ENCODE data around the gene HOXA9. TPM values are rescaled to one million over a fixed set of nuclear protein-coding genes. Genes with fewer than 3 reads are reported as not detected.

Gene HOXA9
- total RNA-seq, 1 donor from 2014 or later: 1.2 TPM

DNA sequence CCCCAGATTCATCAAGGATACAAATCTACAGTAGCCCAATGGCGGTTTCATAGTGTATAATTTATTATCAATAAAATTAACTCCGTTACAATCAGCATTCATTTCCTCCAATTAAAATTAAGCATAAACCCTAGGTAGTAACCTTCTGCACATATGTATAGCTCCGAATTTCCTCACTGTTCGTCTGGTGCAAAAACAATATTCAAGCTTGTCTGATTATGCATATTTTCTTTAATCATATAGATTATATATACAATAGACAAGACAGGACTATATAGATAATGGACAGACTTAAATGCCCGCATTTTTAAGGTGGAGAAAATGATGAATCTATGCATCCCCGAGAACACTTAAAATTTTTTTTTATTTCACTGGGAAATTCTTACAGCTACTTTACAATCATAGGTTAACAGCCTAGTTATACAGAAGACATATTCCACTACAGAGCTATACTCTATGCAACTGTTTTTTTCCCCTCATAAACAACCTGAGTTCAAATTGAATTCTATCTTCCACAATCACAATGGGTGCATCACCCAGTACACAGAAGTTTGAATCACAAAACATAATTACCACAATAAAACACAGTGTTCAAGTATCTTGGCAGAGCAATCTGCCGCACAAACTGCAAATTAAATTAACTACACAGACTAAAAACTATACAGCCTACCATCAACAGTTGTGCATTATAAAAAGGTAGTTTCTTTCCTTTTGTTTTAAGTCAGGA lies 2.6 kb downstream of the HOXA9 start:
- Histone ChIP-seq H3K36me3 (no peaks in the 10 kb centered on the region), H3K4me3 (no peak overlapping the region), H3K27ac (no peak overlapping the region), H3K9me3 (no peaks in the 10 kb centered on the region), H3K4me1 (peaks cover 29% of the 10 kb centered on the region), H3K27me3 (peaks cover 93% of the 10 kb centered on the region)
- intact Hi-C loops (cut with DNase I): loop anchor here (10.0 kb wide), 2 partner anchors 1268 to 1298 kb away; no protein-coding TSS in a partner anchor
- DNase-seq (no peak), ATAC-seq (no peak)
- TF ChIP-seq, protein P1, sequence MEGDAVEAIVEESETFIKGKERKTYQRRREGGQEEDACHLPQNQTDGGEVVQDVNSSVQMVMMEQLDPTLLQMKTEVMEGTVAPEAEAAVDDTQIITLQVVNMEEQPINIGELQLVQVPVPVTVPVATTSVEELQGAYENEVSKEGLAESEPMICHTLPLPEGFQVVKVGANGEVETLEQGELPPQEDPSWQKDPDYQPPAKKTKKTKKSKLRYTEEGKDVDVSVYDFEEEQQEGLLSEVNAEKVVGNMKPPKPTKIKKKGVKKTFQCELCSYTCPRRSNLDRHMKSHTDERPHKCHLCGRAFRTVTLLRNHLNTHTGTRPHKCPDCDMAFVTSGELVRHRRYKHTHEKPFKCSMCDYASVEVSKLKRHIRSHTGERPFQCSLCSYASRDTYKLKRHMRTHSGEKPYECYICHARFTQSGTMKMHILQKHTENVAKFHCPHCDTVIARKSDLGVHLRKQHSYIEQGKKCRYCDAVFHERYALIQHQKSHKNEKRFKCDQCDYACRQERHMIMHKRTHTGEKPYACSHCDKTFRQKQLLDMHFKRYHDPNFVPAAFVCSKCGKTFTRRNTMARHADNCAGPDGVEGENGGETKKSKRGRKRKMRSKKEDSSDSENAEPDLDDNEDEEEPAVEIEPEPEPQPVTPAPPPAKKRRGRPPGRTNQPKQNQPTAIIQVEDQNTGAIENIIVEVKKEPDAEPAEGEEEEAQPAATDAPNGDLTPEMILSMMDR (IDR thresholded peaks at IDR 0.05): no peak

DNA sequence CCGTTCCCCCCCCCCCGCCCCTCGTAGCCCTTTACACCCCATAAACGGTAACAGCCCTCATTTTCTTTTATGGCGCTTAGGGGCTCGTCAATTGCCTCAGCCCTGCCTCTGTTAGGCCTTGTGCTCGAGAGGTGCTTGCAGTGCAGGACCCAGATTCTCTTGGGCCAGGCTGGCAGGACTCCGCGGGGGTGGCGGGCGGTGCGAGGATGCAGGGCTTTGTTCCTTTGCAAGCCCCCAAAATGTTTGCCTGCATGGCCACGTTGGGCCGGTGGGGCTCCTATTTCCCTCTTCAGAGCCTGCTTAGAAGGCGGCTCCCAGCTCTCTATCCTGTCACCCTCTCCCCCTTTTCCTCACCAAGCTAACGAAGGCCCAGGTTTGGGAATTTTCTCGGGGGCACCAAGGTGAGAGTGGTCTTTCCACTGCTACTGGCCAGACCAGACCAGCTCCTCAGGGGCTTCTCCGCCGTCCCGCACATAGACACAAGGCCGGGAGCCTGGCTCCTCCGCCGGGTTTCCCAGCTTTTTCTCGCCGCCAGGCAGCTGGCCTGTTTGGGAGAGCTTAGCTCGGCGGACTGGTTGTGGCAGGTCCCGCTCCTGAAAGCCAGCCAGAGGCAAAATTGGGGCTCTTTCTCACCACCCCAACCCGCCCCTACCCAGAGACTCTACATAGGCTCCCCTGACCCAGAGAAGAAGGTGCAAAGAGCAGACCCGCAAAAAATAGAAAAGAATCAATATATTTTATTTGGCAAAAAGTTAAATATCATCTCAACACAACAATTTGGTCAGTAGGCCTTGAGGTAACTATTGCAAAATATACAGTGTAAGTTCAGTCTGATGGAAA lies 3.4 kb downstream of the HOXA9 start:
- Histone ChIP-seq H3K4me1 (peaks cover 29% of the 10 kb centered on the region), H3K9me3 (no peaks in the 10 kb centered on the region), H3K27me3 (peaks cover 93% of the 10 kb centered on the region), H3K27ac (no peak overlapping the region), H3K4me3 (no peak overlapping the region), H3K36me3 (no peaks in the 10 kb centered on the region)
- DNase-seq (peak; percentile 59), ATAC-seq (no peak)
- intact Hi-C loops (cut with DNase I): loop anchor here (10.0 kb wide), 2 partner anchors 1267 to 1297 kb away; no protein-coding TSS in a partner anchor
- TF ChIP-seq, protein P1 (IDR thresholded peaks at IDR 0.05): no peak

GRCh38 chr7:27161214-27161720 lies 4.1 kb downstream of the HOXA9 start:
- DNase-seq (peak; percentile 68), ATAC-seq (peak; percentile 50)
- Histone ChIP-seq H3K9me3 (no peaks in the 10 kb centered on the region), H3K36me3 (no peaks in the 10 kb centered on the region), H3K4me1 (peaks cover 27% of the 10 kb centered on the region), H3K27ac (no peak overlapping the region), H3K27me3 (peaks cover 91% of the 10 kb centered on the region), H3K4me3 (peak overlapping the region; percentile 62)
- intact Hi-C loops (cut with DNase I): loop anchor here (10.0 kb wide), 2 partner anchors 1266 to 1296 kb away; no protein-coding TSS in a partner anchor
- TF ChIP-seq, protein P1 (IDR thresholded peaks at IDR 0.05): no peak

DNA sequence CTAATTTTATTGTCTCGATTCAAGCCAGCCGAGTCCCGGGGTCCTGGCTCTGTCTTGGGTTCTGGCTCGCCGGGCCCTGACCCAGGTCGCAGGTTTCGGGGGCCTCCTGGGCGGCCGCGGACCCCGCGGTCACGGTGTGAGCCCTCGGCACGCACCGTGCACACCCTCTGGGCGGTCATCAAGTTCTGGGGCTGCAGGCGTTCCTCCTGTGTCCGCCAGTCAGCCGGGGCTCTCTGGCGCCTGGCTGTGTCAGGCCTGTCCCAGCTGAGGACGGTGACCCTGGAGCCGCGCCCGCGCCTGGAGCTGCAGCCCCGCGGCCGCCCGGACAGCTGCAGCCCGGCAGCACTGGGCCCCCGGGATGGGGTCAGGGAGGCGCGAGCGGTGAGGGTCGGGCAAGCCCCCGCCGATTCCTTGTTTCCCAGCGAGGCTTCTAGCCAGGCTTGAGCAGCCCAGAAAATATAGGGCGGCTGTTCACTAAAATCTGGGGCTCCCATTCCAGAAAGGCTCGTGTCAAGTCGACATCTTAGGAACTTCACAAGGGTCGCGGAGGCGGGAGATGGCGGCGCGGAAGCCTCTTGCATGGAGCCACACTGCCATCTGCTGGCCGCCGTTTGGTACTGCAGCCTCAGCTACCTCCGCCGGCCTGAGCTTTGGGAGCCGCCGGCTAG lies 4.7 kb downstream of the HOXA9 start:
- H3K4me3 ChIP-seq: peak overlapping the region; percentile 62
- no peaks in the 10 kb centered on the region for H3K36me3 ChIP-seq
- peaks cover 90% of the 10 kb centered on the region for H3K27me3 ChIP-seq
- H3K4me1 ChIP-seq: peaks cover 24% of the 10 kb centered on the region
- DNase-seq (peak; percentile 92), ATAC-seq (peak; percentile 93)
- TF ChIP-seq, protein P1 (IDR thresholded peaks at IDR 0.05): peak; percentile 99
- intact Hi-C loops (cut with DNase I): loop anchor here (10.0 kb wide), 2 partner anchors 1266 to 1296 kb away; no protein-coding TSS in a partner anchor
- H3K9me3 ChIP-seq: no peaks in the 10 kb centered on the region
- H3K27ac ChIP-seq: peak overlapping the region; percentile 44

DNA sequence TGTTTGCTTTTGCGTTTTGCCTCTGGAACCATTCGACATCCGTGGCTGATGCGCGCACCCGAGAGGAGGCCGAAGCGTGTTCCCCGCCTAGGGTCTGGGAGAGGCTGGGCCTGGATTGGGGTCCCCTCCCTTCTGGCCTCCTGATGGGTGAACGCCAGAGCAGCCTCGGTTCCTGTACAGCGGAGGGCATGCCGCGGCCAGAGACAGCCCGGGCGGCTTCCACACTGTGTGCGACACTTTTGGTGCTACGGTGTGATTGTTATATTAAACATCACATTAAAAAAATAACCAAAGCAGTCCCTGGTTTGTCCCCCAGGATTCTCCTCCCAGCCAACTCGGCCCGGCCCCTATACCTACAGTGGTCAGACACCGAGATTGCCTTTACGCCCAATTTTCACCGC lies 5.2 kb downstream of the HOXA9 start:
- DNase-seq: peak; percentile 63
- no peak for ATAC-seq
- no peaks in the 10 kb centered on the region for H3K9me3 ChIP-seq
- H3K27me3 ChIP-seq: peaks cover 90% of the 10 kb centered on the region
- no peak overlapping the region for H3K27ac ChIP-seq
- no peaks in the 10 kb centered on the region for H3K36me3 ChIP-seq
- intact Hi-C loops (cut with DNase I): loop anchor here (10.0 kb wide), 2 partner anchors 1265 to 1295 kb away; no protein-coding TSS in a partner anchor
- H3K4me3 ChIP-seq: peak overlapping the region; percentile 62
- TF ChIP-seq, protein P1 (IDR thresholded peaks at IDR 0.05): no peak
- peaks cover 27% of the 10 kb centered on the region for H3K4me1 ChIP-seq

All from upper lobe of right lung (tissue), 1 donor.